Measurements from ENCODE around the gene TEAD1.

DNA sequence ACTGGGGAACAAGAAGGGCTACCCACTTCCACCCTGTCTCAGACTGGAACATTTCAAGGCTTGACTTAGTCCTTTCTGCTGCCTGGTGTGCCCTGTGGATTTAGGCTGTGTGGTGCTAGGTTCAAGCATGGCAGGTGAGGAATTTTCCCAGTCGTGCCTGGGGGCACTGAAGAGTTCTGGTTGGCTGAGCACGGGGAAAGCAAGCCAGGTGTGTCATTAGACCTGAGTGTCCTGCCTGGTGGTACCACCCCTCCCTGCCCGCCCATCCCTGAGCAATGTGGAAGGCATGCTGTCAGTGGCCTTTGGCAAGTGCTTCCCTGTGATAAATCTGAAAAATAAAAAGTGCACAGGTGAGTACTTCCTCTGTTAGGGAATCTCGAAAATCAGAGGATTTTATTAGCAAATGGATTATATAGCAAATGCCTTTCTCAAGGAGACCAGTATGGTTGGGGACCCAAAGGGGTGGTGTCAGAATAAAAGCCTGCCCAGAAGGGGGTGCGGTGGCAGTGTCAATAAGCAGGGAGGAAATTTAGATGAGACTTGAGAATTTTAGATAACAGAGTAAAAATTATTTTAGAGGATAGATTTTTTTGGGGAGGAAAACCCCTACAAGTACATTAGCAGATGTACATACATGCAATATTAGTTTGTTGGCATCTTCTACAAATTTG lies 22.8 kb downstream of the TEAD1 start:
- TF ChIP-seq, protein P1, sequence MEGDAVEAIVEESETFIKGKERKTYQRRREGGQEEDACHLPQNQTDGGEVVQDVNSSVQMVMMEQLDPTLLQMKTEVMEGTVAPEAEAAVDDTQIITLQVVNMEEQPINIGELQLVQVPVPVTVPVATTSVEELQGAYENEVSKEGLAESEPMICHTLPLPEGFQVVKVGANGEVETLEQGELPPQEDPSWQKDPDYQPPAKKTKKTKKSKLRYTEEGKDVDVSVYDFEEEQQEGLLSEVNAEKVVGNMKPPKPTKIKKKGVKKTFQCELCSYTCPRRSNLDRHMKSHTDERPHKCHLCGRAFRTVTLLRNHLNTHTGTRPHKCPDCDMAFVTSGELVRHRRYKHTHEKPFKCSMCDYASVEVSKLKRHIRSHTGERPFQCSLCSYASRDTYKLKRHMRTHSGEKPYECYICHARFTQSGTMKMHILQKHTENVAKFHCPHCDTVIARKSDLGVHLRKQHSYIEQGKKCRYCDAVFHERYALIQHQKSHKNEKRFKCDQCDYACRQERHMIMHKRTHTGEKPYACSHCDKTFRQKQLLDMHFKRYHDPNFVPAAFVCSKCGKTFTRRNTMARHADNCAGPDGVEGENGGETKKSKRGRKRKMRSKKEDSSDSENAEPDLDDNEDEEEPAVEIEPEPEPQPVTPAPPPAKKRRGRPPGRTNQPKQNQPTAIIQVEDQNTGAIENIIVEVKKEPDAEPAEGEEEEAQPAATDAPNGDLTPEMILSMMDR (IDR thresholded peaks at IDR 0.05 in 4 of 5, conservative IDR thresholded peaks at IDR 0.05 in 1 of 5), result no peak
- no peak for TF ChIP-seq POLR2A (IDR thresholded peaks at IDR 0.05)

Data from gastrocnemius medialis (tissue), 4 donors.